ENCODE data around the gene PICK1.

PICK1 gene

DNA sequence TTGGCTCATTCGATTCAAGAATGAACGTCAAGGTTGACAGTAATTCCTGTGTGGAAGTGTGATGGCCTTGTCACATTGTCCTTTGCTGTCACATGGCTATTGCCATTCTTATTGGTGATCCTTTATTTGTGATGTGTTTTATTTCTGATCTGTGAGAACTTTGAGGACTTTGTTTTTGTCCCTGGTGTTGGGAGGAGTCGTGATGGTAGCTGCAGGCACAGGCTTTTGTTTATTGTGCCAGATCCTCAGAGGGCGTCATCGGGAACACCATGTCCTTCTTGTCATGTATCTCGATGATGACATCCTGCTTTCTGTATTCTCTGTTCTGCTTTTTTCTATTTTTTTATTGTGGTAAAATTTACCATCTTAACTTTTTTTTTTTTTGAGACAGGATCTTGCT is 5.6 kb downstream of the PICK1 start:
- POLR2A ChIA-PET: no interaction called here
- no peak overlapping the region for H3K27ac ChIP-seq (ENCODE audit: extremely low read depth, low read depth, low read length)

DNA sequence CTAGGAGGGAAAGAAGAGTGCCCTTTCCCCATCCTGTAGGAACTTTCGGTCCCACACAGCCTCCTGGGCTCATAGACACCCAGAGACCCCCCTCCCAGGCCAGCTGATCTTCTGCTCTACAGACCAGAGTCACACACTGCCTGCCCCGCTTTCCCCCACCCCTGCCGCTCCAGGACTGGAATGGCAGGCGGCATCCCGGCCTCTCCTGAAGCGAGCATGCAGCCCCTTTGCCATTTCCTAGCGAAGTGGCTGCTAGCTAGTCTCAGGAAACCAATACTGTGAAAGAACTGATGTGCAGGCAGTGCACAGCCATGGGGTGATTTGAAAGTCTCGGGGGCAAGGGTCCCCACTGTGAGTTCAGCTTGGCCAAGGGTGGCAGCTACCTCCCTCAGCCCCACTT is 8.3 kb downstream of the PICK1 start:
- no peak overlapping the region for H3K27ac ChIP-seq (ENCODE audit: extremely low read depth, low read depth, low read length)
- no peaks in the 10 kb centered on the region for H3K4me1 ChIP-seq (ENCODE audit: control insufficient read depth, insufficient read depth, low read length)
- POLR2A ChIA-PET: interaction anchor here (0.5 kb wide), 1 partner anchor 390 kb away, joined by 3 read pairs; no protein-coding TSS in a partner anchor
- H3K36me3 ChIP-seq (ENCODE audit: control insufficient read depth in 2 of 2, insufficient read depth in 1 of 2, low read length in 2 of 2): peaks cover 38 to 86% of the 10 kb centered on the region in 2 experiments
- H3K9me3 ChIP-seq (ENCODE audit: control insufficient read depth, insufficient read depth, low read depth, low read length): no peaks in the 10 kb centered on the region
- no peak overlapping the region for H3K4me3 ChIP-seq (ENCODE audit: low read depth, low read length)
- CTCF ChIA-PET: interaction anchor here (0.5 to 1.5 kb wide), 6 partner anchors 13 to 509 kb away, joined by 3 to 6 read pairs (median 4); no protein-coding TSS in a partner anchor
- no peak for TF ChIP-seq SP2 (tag by site-specific recombination; IDR thresholded peaks at IDR 0.05)
- TF ChIP-seq ZNF23 (tag by site-specific recombination; IDR thresholded peaks at IDR 0.05; ENCODE audit: borderline replicate concordance): no peak
- no peak for TF ChIP-seq RBAK (tag by site-specific recombination; IDR thresholded peaks at IDR 0.05)
- no peak for TF ChIP-seq ZNF354C (tag by site-specific recombination; IDR thresholded peaks at IDR 0.05; ENCODE audit: borderline replicate concordance, low read depth)
- no peak for TF ChIP-seq OVOL3 (tag by site-specific recombination; IDR thresholded peaks at IDR 0.05)
- TF ChIP-seq ZNF610 (tag by site-specific recombination; IDR thresholded peaks at IDR 0.05; ENCODE audit: borderline replicate concordance): no peak
- no peak for TF ChIP-seq ZSCAN4 (tag by site-specific recombination; IDR thresholded peaks at IDR 0.05)
- TF ChIP-seq GLIS2 (tag by site-specific recombination; IDR thresholded peaks at IDR 0.05): no peak
- TF ChIP-seq, protein P1, sequence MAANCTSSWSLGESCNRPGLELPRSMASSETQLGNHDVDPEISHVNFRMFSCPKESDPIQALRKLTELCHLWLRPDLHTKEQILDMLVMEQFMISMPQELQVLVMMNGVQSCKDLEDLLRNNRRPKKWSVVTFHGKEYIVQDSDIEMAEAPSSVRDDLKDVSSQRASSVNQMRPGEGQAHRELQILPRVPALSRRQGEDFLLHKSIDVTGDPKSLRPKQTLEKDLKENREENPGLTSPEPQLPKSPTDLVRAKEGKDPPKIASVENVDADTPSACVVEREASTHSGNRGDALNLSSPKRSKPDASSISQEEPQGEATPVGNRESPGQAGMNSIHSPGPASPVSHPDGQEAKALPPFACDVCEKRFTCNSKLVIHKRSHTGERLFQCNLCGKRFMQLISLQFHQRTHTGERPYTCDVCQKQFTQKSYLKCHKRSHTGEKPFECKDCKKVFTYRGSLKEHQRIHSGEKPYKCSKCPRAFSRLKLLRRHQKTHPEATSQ (tag by site-specific recombination; IDR thresholded peaks at IDR 0.05): no peak
- no peak for TF ChIP-seq ZFP37 (tag by site-specific recombination; IDR thresholded peaks at IDR 0.05)
- no peak for TF ChIP-seq ZNF514 (tag by site-specific recombination; IDR thresholded peaks at IDR 0.05)

More for the DNA sequence above, 5.6 kb downstream of the PICK1 start:
- H3K4me1 ChIP-seq (ENCODE audit: control insufficient read depth, insufficient read depth, low read length): peaks cover 4% of the 10 kb centered on the region
- TF ChIP-seq ZBTB10 (tag by site-specific recombination; IDR thresholded peaks at IDR 0.05): no peak
- TF ChIP-seq PRDM10 (tag by site-specific recombination; IDR thresholded peaks at IDR 0.05): no peak
- TF ChIP-seq KLF10 (tag by site-specific recombination; IDR thresholded peaks at IDR 0.05): no peak
- TF ChIP-seq ZFP41 (tag by site-specific recombination; IDR thresholded peaks at IDR 0.05; ENCODE audit: borderline replicate concordance): no peak
- TF ChIP-seq ZNF571 (tag by site-specific recombination; IDR thresholded peaks at IDR 0.05): no peak
- no peak for TF ChIP-seq ZFHX2 (tag by site-specific recombination; conservative IDR thresholded peaks at IDR 0.05)
- no peak for TF ChIP-seq ZNF416 (tag by site-specific recombination; IDR thresholded peaks at IDR 0.05)
- TF ChIP-seq ZNF112 (tag by site-specific recombination; IDR thresholded peaks at IDR 0.05): no peak
- TF ChIP-seq HOXA7 (CRISPR knock-in tag; IDR thresholded peaks at IDR 0.05; ENCODE audit: borderline replicate concordance): no peak
- no peak for TF ChIP-seq ZNF658 (tag by site-specific recombination; IDR thresholded peaks at IDR 0.05)
- TF ChIP-seq ZBTB21 (tag by site-specific recombination; IDR thresholded peaks at IDR 0.05): no peak
- TF ChIP-seq ZNF140 (tag by site-specific recombination; IDR thresholded peaks at IDR 0.05): no peak
- TF ChIP-seq, protein P2, sequence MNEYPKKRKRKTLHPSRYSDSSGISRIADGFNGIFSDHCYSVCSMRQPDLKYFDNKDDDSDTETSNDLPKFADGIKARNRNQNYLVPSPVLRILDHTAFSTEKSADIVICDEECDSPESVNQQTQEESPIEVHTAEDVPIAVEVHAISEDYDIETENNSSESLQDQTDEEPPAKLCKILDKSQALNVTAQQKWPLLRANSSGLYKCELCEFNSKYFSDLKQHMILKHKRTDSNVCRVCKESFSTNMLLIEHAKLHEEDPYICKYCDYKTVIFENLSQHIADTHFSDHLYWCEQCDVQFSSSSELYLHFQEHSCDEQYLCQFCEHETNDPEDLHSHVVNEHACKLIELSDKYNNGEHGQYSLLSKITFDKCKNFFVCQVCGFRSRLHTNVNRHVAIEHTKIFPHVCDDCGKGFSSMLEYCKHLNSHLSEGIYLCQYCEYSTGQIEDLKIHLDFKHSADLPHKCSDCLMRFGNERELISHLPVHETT (tag by site-specific recombination; IDR thresholded peaks at IDR 0.05): no peak
- H3K36me3 ChIP-seq (ENCODE audit: control insufficient read depth in 2 of 2, insufficient read depth in 1 of 2, low read length in 2 of 2): peaks cover 54 to 81% of the 10 kb centered on the region in 2 experiments
- CTCF ChIA-PET: interaction anchor here (0.6 to 1.2 kb wide), 2 partner anchors 10 to 39 kb away, joined by 3 to 6 read pairs; no protein-coding TSS in a partner anchor
- H3K9me3 ChIP-seq (ENCODE audit: control insufficient read depth, insufficient read depth, low read depth, low read length): no peaks in the 10 kb centered on the region
- H3K4me3 ChIP-seq (ENCODE audit: low read depth, low read length): no peak overlapping the region
